Upper lobe of left lung (tissue), 6 donors: Measurements from ENCODE around the gene SMYD3. TPM values are rescaled to one million over a fixed set of nuclear protein-coding genes. Genes with fewer than 3 reads are reported as not detected.
A peak's percentile ranks its signal among the peaks of the same experiment; 100 is the strongest.

Source experiments
- ATAC-seq, 2 donors: fragments of 200-7000 bp; cut with Tn5 transposase; one replicate each; pipeline ENCODE4 v1.9.1; 2022; ENCODE audit warnings: mild to moderate bottlenecking in 2 of 2, moderate library complexity in 2 of 2; ENCODE audit not compliant: low FRiP score in 2 of 2
- DNase-seq, 2 donors: peaks; one replicate each; pipeline ENCODE4 v3.0.0-alpha.2; 2019 to 2020
- H3K27ac ChIP-seq, 4 donors: fragments of 200-600 bp; sonication (generic); one replicate each; pipeline ENCODE4 v1.5.1; 2016 to 2019
- H3K27me3 ChIP-seq, 4 donors: fragments of 200-600 bp; sonication (generic); one replicate each; pipeline ENCODE4 v1.5.1; 2017 to 2019
- H3K36me3 ChIP-seq, 4 donors: fragments of 200-600 bp; sonication (generic); one replicate each; pipeline ENCODE4 v1.5.1; 2016 to 2019
- H3K4me1 ChIP-seq, 4 donors: fragments of 200-600 bp; sonication (generic); one replicate each; pipeline ENCODE4 v1.5.1; 2018 to 2019
- H3K4me3 ChIP-seq, 4 donors: fragments of 200-600 bp; sonication (generic); one replicate each; pipeline ENCODE4 v1.5.1; 2017 to 2019; ENCODE audit warnings: mild to moderate bottlenecking in 2 of 4, moderate library complexity in 1 of 4
- H3K9me3 ChIP-seq, 4 donors: fragments of 200-600 bp; sonication (generic); one replicate each; pipeline ENCODE4 v1.5.1; 2018 to 2019
- EP300 ChIP-seq, 4 donors: sonication (generic); formaldehyde crosslinking; IDR thresholded peaks; one replicate each; pipeline ENCODE4 v1.5.1; 2017; ENCODE audit warnings: antibody characterized with exemption in 4 of 4, control low read depth in 2 of 4
- POLR2A ChIP-seq, 4 donors: fragments of 450-650 bp; IDR thresholded peaks; one replicate each; pipeline ENCODE4 v1.5.1; 2016 to 2017; ENCODE audit warnings: antibody characterized with exemption in 4 of 4, mild to moderate bottlenecking in 2 of 4
- POLR2AphosphoS5 ChIP-seq, 2 donors: sonication (generic); formaldehyde crosslinking; IDR thresholded peaks; one replicate each; pipeline ENCODE4 v1.5.1; 2017; ENCODE audit warnings: antibody characterized with exemption in 2 of 2
- WGBS, 2 donors: methylation state at CpG; one replicate each; pipeline ENCODE4 v1.1.5; 2017 to 2018; 5-methylcytosine and 5-hydroxymethylcytosine counted together
- total RNA-seq, 6 donors: library from RNA; depleted of rRNA in 4 of 6; stranded (reverse); fragments of >200 nt in 4 of 6; gene quantifications; one replicate each; pipeline versions ENCODE4 v1.1.0 to v1.2.1, GENCODE V29; 2016 to 2021
- TF ChIP-seq, protein P1 (sequence below), 6 experiments: fragments of 450-650 bp in 4 of 6; fragments of 200-600 bp in 2 of 6; sonication (generic) in 2 of 6; IDR thresholded peaks; one replicate each; pipeline ENCODE4 v1.5.1; 2016 to 2019; ENCODE audit warnings: antibody characterized with exemption in 6 of 6
- donor health status: DM: no; HTN: no; CAD: no; lungs with moderate emphysema.
- donor health status: DM: no; HTN: yes; CAD: no; lungs with severe emphysema.

The SMYD3 gene
- total RNA-seq, 6 donors from 2014 or later, result 22.7 to 109 (median 34.0) TPM

DNA sequence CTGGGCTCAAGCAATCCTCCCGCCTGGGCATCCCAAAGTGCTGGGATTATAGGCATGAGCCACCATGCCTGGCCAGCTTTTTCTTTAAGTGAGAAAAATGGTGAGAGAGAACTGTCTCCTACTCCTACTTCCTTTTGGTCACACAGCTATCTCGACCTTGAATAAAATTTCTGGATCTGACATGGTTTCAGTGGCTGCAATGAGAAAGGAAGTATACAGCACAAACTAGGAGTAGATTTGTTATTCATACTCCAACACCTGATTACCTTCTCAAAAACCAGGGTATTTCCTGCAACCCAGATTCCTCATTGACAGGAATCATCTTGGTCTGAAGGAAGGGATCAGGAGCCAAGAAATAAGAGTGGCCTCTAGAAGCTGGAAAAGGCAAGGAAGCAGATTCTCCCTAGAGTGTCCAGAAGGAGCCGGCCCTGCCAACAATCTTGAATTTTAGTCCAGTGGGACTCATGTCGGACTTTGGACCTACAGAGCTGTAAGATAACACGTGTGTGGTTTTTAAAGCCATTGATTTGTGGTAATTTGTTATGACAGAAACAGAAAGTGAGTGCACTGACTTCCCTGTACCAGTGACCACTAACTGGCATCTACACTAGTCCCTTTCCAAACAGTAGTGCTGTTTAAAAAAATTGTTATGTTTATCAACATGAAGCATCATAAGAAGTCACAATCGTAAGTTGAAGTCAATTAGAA lies 516.6 kb downstream of the SMYD3 start:
- Histone ChIP-seq H3K27ac (no peak overlapping the region), H3K9me3 (no peaks in the 10 kb centered on the region), H3K4me1 (peaks cover 0 to 12% (median 0%) of the 10 kb centered on the region in 4 donors), H3K4me3 (no peak overlapping the region), H3K36me3 (no peaks in the 10 kb centered on the region), H3K27me3 (no peaks in the 10 kb centered on the region)
- DNase-seq, result no peak
- ATAC-seq, result no peak
- TF ChIP-seq EP300 (IDR thresholded peaks at IDR 0.05) (no peak), POLR2AphosphoS5 (IDR thresholded peaks at IDR 0.05) (no peak), POLR2A (IDR thresholded peaks at IDR 0.05) (no peak)
- TF ChIP-seq, protein P1, sequence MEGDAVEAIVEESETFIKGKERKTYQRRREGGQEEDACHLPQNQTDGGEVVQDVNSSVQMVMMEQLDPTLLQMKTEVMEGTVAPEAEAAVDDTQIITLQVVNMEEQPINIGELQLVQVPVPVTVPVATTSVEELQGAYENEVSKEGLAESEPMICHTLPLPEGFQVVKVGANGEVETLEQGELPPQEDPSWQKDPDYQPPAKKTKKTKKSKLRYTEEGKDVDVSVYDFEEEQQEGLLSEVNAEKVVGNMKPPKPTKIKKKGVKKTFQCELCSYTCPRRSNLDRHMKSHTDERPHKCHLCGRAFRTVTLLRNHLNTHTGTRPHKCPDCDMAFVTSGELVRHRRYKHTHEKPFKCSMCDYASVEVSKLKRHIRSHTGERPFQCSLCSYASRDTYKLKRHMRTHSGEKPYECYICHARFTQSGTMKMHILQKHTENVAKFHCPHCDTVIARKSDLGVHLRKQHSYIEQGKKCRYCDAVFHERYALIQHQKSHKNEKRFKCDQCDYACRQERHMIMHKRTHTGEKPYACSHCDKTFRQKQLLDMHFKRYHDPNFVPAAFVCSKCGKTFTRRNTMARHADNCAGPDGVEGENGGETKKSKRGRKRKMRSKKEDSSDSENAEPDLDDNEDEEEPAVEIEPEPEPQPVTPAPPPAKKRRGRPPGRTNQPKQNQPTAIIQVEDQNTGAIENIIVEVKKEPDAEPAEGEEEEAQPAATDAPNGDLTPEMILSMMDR (IDR thresholded peaks at IDR 0.05), result no peak
- WGBS, 2 donors, result 84 to 85% methylated on average over 6 of the region's 6 CpGs

DNA sequence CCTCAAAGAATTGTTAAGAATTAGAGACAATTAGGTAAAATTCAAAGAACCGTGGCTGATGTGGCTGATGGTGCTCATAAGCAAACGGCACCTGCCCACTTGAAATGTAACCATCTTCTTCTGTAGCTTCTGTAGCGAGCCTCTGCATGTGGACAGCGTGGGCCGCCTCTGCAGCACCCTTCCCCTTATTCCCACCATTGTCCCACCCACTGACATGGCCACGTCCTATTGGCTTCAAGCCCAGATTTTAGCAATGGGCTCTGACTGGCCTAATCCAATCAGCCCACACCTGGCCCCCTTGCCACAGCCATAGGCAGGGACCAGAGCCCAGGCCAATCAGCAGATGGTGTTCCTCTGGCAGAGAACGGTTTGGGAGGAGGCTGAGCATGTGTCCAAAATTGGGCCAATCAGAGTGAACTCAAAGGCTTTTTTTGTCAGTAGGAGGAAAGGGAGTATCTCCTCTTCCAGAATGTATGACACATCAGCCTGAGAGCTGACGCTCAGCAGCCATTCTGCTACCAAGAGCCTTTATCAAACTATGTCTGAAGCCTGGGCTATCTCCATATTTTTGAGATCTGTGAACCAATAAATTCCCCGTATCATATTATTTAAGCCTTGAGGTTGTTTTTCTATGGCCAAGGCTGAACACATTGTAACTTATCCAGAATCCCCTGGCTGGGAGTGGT lies 518.5 kb downstream of the SMYD3 start:
- Histone ChIP-seq H3K27ac (no peak overlapping the region), H3K4me3 (no peak overlapping the region), H3K36me3 (no peaks in the 10 kb centered on the region), H3K4me1 (peaks cover 0 to 12% (median 0%) of the 10 kb centered on the region in 4 donors), H3K27me3 (no peaks in the 10 kb centered on the region), H3K9me3 (no peaks in the 10 kb centered on the region)
- DNase-seq, result no peak
- WGBS, 2 donors, result 93 to 96% methylated on average over 9 of the region's 9 CpGs
- TF ChIP-seq, protein P1 (IDR thresholded peaks at IDR 0.05), result no peak
- TF ChIP-seq POLR2AphosphoS5 (IDR thresholded peaks at IDR 0.05), result no peak
- TF ChIP-seq POLR2A (IDR thresholded peaks at IDR 0.05), result no peak
- no peak for TF ChIP-seq EP300 (IDR thresholded peaks at IDR 0.05)
- peak; percentile 11 to 14 for ATAC-seq

DNA sequence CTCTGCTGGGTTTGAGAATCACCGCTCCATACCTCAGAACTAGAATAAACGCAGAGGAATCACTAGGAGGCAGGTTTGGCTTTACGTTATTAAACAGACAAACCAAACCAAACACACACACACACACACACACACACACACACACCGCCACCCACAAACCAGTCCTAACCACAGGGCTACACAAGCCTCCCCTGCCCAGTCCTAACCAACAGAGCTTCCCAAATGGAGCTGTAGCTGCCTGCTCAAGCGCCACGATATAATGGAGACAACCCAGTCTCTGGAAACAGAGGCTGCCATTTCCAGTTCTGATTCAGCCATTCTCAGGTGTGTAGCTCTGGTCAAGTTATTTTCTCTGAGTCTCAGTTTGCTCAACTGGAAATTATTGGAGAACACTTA lies 519.1 kb downstream of the SMYD3 start:
- Histone ChIP-seq H3K36me3 (no peaks in the 10 kb centered on the region), H3K27ac (no peak overlapping the region), H3K9me3 (no peaks in the 10 kb centered on the region), H3K4me1 (peaks cover 0 to 12% (median 0%) of the 10 kb centered on the region in 4 donors), H3K4me3 (no peak overlapping the region), H3K27me3 (no peaks in the 10 kb centered on the region)
- ATAC-seq (no peak), DNase-seq (no peak)
- 93 to 97% methylated on average over 6 of the region's 6 CpGs for WGBS, 2 donors
- no peak for TF ChIP-seq POLR2AphosphoS5 (IDR thresholded peaks at IDR 0.05)
- TF ChIP-seq POLR2A (IDR thresholded peaks at IDR 0.05), result no peak
- no peak for TF ChIP-seq EP300 (IDR thresholded peaks at IDR 0.05)
- TF ChIP-seq, protein P1 (IDR thresholded peaks at IDR 0.05), result no peak

DNA sequence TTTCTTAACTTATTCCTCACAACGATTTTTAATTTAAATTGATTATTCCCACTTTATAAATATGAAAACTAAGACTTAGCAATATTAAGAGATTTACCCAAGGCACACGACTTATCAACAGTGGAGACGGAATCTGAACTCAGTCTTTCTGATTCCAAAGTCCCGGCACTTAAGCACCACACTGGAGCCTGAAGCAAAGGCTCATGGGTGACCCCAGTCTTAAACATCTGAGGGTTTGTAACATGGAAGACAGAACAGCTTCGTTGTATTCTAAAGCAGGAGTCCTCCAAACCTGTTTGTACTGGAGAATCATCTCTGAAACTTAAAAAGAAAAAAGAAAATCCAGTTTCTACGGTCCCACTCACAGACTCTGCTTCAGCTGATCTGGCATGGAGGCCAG lies 519.5 kb downstream of the SMYD3 start:
- H3K36me3 ChIP-seq, result no peaks in the 10 kb centered on the region
- WGBS, 2 donors, result 95% methylated on average over 6 of the region's 6 CpGs
- TF ChIP-seq, protein P1 (IDR thresholded peaks at IDR 0.05), result no peak
- TF ChIP-seq POLR2AphosphoS5 (IDR thresholded peaks at IDR 0.05) (no peak), POLR2A (IDR thresholded peaks at IDR 0.05) (no peak)
- no peaks in the 10 kb centered on the region for H3K27me3 ChIP-seq
- no peak overlapping the region for H3K4me3 ChIP-seq
- DNase-seq (no peak), ATAC-seq (no peak)
- H3K4me1 ChIP-seq, result peaks cover 0 to 12% (median 0%) of the 10 kb centered on the region in 4 donors
- H3K27ac ChIP-seq, result no peak overlapping the region
- H3K9me3 ChIP-seq, result no peaks in the 10 kb centered on the region
